HEK293 (cell line): ENCODE measurements around the gene MSMO1.

Experiments
- CTCF ChIA-PET: fragments of 350-600 bp; formaldehyde crosslinking; extraction: SDS; loops from one replicate; lab custom pipeline; 2021; ENCODE audit warnings: antibody characterized with exemption; lab: Yijun Ruan, JAX
- POLR2A ChIA-PET: fragments of 300-600 bp; formaldehyde crosslinking; extraction: SDS; loops from one replicate; lab custom pipeline; 2020; ENCODE audit warnings: antibody characterized with exemption, inconsistent platforms; lab: Yijun Ruan, JAX
- H3K27ac ChIP-seq: fragments of 200-500 bp; sonication (Bioruptor generic); 2 replicates; pipeline ENCODE4 v1.5.1; 2014; ENCODE audit warnings: low read depth, low read length, control low read depth, inconsistent platforms; ENCODE audit errors: extremely low read depth
- H3K36me3 ChIP-seq, 2 experiments: fragments of 200-500 bp in 1 of 2; sonication (Bioruptor generic) in 1 of 2; 1 replicate in 1 of 2; 2 replicates in 1 of 2; pipeline ENCODE4 v1.5.1; 2014 to 2017; ENCODE audit warnings: inconsistent platforms in 2 of 2, low read length in 2 of 2; ENCODE audit not compliant: control insufficient read depth in 2 of 2, insufficient read depth in 1 of 2
- H3K4me1 ChIP-seq: fragments of 200-500 bp; sonication (Bioruptor generic); 2 replicates; pipeline ENCODE4 v1.5.1; 2014; ENCODE audit warnings: mild to moderate bottlenecking, low read length, inconsistent platforms; ENCODE audit not compliant: control insufficient read depth, insufficient read depth
- H3K4me3 ChIP-seq: 2 replicates; pipeline ENCODE4 v1.5.1; 2011; ENCODE audit warnings: low read depth, mild to moderate bottlenecking, control low read depth, low read length, moderate library complexity
- H3K9me3 ChIP-seq: fragments of 200-500 bp; sonication (Bioruptor generic); 2 replicates; pipeline ENCODE4 v1.5.1; 2014; ENCODE audit warnings: low read depth, low read length, inconsistent platforms; ENCODE audit not compliant: control insufficient read depth, insufficient read depth
- CTCF ChIP-seq: fragments of 450-650 bp; formaldehyde crosslinking; IDR thresholded peaks from 2 replicates; pipeline ENCODE4 v1.5.1; 2016; ENCODE audit warnings: missing biosample characterization, missing genetic modification characterization
- FEZF1 ChIP-seq: fragments of 450-650 bp; formaldehyde crosslinking; IDR thresholded peaks from 2 replicates; pipeline ENCODE4 v1.5.1; 2016; ENCODE audit warnings: missing biosample characterization, missing genetic modification characterization
- GLI2 ChIP-seq: fragments of 450-650 bp; formaldehyde crosslinking; IDR thresholded peaks from 2 replicates; pipeline ENCODE4; 2017; ENCODE audit warnings: missing biosample characterization, missing genetic modification characterization, low read depth, borderline replicate concordance
- GLIS1 ChIP-seq: fragments of 450-650 bp; formaldehyde crosslinking; IDR thresholded peaks from 2 replicates; pipeline ENCODE4 v1.5.1; 2016; ENCODE audit warnings: missing biosample characterization, missing genetic modification characterization
- KLF10 ChIP-seq: fragments of 450-650 bp; IDR thresholded peaks from 2 replicates; pipeline ENCODE4 v1.5.1; 2018; ENCODE audit warnings: missing biosample characterization, mild to moderate bottlenecking, missing genetic modification characterization
- MZF1 ChIP-seq: fragments of 450-650 bp; formaldehyde crosslinking; IDR thresholded peaks from 2 replicates; pipeline ENCODE4 v1.5.1; 2017; ENCODE audit warnings: missing biosample characterization, missing genetic modification characterization, borderline replicate concordance
- PRDM6 ChIP-seq: fragments of 450-650 bp; formaldehyde crosslinking; IDR thresholded peaks from 2 replicates; pipeline ENCODE4 v1.5.1; 2017; ENCODE audit warnings: missing biosample characterization, missing genetic modification characterization
- REPIN1 ChIP-seq: fragments of 450-650 bp; formaldehyde crosslinking; IDR thresholded peaks from 2 replicates; pipeline ENCODE4 v1.5.1; 2017; ENCODE audit warnings: missing biosample characterization, missing genetic modification characterization, low read depth
- SP7 ChIP-seq: fragments of 450-650 bp; formaldehyde crosslinking; IDR thresholded peaks from 2 replicates; pipeline ENCODE4 v1.5.1; 2016; ENCODE audit warnings: missing biosample characterization, missing genetic modification characterization
- ZBTB17 ChIP-seq: fragments of 450-650 bp; formaldehyde crosslinking; IDR thresholded peaks from 2 replicates; pipeline ENCODE4 v1.5.1; 2016; ENCODE audit warnings: missing biosample characterization, missing genetic modification characterization
- ZBTB8A ChIP-seq: fragments of 450-650 bp; formaldehyde crosslinking; IDR thresholded peaks from 2 replicates; pipeline ENCODE4 v1.5.1; 2016; ENCODE audit warnings: missing biosample characterization, missing genetic modification characterization
- ZFHX2 ChIP-seq: fragments of 450-650 bp; formaldehyde crosslinking; conservative IDR thresholded peaks from 2 replicates; pipeline ENCODE4 v1.5.1; 2016; ENCODE audit warnings: missing biosample characterization, missing genetic modification characterization
- ZFP37 ChIP-seq: fragments of 450-650 bp; formaldehyde crosslinking; IDR thresholded peaks from 2 replicates; pipeline ENCODE4 v1.5.1; 2016; ENCODE audit warnings: missing biosample characterization, missing genetic modification characterization
- ZNF19 ChIP-seq: fragments of 450-650 bp; formaldehyde crosslinking; IDR thresholded peaks from 2 replicates; pipeline ENCODE4; 2016; ENCODE audit warnings: missing biosample characterization, missing genetic modification characterization, low read depth
- ZNF202 ChIP-seq: fragments of 450-650 bp; formaldehyde crosslinking; IDR thresholded peaks from 2 replicates; pipeline ENCODE4 v1.5.1; 2016; ENCODE audit warnings: missing biosample characterization, missing genetic modification characterization, borderline replicate concordance
- ZNF24 ChIP-seq: fragments of 450-650 bp; formaldehyde crosslinking; IDR thresholded peaks from 2 replicates; pipeline ENCODE4 v1.5.1; 2016; ENCODE audit warnings: missing biosample characterization, missing genetic modification characterization
- ZNF404 ChIP-seq: fragments of 450-650 bp; formaldehyde crosslinking; IDR thresholded peaks from 2 replicates; pipeline ENCODE4 v1.5.1; 2017; ENCODE audit warnings: missing biosample characterization, missing genetic modification characterization
- ZNF521 ChIP-seq: fragments of 450-650 bp; formaldehyde crosslinking; IDR thresholded peaks from 2 replicates; pipeline ENCODE4 v1.5.1; 2017; ENCODE audit warnings: missing biosample characterization, mild to moderate bottlenecking, missing genetic modification characterization
- ZNF654 ChIP-seq: fragments of 450-650 bp; formaldehyde crosslinking; IDR thresholded peaks from 2 replicates; pipeline ENCODE4 v1.5.1; 2016; ENCODE audit warnings: low read depth, missing biosample characterization, missing genetic modification characterization
- ZNF777 ChIP-seq: fragments of 450-650 bp; formaldehyde crosslinking; IDR thresholded peaks from 2 replicates; pipeline ENCODE4 v1.5.1; 2017; ENCODE audit warnings: missing biosample characterization, missing genetic modification characterization, borderline replicate concordance
- ZNF843 ChIP-seq: fragments of 450-650 bp; formaldehyde crosslinking; IDR thresholded peaks from 2 replicates; pipeline ENCODE4 v1.5.1; 2016; ENCODE audit warnings: missing biosample characterization, missing genetic modification characterization
- ZSCAN16 ChIP-seq: fragments of 450-650 bp; formaldehyde crosslinking; IDR thresholded peaks from 2 replicates; pipeline ENCODE4 v1.5.1; 2016; ENCODE audit warnings: missing biosample characterization, missing genetic modification characterization
- TF ChIP-seq, protein P1 (sequence below): fragments of 450-650 bp; formaldehyde crosslinking; IDR thresholded peaks from 2 replicates; pipeline ENCODE4 v1.5.1; 2017; ENCODE audit warnings: missing biosample characterization, mild to moderate bottlenecking, missing genetic modification characterization, moderate library complexity
- TF ChIP-seq, protein P2 (sequence below): fragments of 450-650 bp; formaldehyde crosslinking; IDR thresholded peaks from 2 replicates; pipeline ENCODE4 v1.5.1; 2017; ENCODE audit warnings: missing biosample characterization, missing genetic modification characterization
- TF ChIP-seq, protein P3 (sequence below): fragments of 450-650 bp; formaldehyde crosslinking; IDR thresholded peaks from 2 replicates; pipeline ENCODE4 v1.5.1; 2017; ENCODE audit warnings: missing biosample characterization, missing genetic modification characterization

The MSMO1 gene

GRCh38 chr4:165297626-165298025, 29.8 kb upstream of the MSMO1 start (continued):
- TF ChIP-seq CTCF (tag by site-specific recombination) (no peak), ZFHX2 (tag by site-specific recombination) (no peak)

DNA sequence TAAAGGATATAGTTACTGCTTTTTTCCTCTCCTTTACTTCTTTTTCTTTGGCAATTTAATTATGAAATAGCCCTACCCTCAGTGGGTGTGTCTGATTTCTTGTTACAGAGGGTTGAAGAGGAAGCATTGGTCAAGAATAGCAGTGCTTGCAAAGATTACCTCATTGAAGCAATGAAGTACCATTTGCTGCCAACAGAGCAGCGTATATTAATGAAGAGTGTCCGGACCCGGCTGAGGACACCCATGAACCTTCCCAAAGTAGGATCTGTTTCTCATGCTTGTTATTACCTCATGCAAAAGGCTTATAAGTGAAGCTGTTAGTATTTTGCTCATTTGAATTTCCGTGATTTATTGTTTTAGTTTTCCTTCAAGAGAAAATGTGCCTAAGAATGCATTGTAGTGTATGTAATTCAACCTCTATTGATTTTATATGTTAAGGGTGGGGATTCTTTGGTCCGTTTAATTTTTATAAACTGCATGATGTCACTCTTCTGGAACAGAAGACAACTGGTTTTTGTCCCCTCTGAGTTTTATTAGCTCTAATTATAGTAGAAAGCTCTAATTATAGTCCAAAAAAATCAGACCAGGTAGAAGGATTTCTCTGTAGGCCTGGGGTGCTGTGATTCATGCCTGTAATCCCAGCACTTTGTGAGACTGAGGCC, 27.9 kb upstream of the MSMO1 start:
- Histone ChIP-seq H3K27ac (no peak overlapping the region), H3K4me3 (no peak overlapping the region), H3K36me3 (peaks cover 0 to 7% of the 10 kb centered on the region in 2 experiments; a peak in 2 of 3 replicates), H3K4me1 (no peaks in the 10 kb centered on the region), H3K9me3 (no peaks in the 10 kb centered on the region)
- POLR2A ChIA-PET = no interaction called here
- no peak for TF ChIP-seq ZNF843 (tag by site-specific recombination)
- TF ChIP-seq, protein P1, sequence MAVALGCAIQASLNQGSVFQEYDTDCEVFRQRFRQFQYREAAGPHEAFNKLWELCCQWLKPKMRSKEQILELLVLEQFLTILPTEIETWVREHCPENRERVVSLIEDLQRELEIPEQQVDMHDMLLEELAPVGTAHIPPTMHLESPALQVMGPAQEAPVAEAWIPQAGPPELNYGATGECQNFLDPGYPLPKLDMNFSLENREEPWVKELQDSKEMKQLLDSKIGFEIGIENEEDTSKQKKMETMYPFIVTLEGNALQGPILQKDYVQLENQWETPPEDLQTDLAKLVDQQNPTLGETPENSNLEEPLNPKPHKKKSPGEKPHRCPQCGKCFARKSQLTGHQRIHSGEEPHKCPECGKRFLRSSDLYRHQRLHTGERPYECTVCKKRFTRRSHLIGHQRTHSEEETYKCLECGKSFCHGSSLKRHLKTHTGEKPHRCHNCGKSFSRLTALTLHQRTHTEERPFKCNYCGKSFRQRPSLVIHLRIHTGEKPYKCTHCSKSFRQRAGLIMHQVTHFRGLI = no peak
- no peak for TF ChIP-seq ZNF654 (tag by site-specific recombination)
- TF ChIP-seq ZNF777 = no peak
- TF ChIP-seq PRDM6 (tag by site-specific recombination) = peak; percentile 81
- TF ChIP-seq SP7 (tag by site-specific recombination) = peak; percentile 81
- no peak for TF ChIP-seq ZFP37 (tag by site-specific recombination)
- TF ChIP-seq, protein P2, sequence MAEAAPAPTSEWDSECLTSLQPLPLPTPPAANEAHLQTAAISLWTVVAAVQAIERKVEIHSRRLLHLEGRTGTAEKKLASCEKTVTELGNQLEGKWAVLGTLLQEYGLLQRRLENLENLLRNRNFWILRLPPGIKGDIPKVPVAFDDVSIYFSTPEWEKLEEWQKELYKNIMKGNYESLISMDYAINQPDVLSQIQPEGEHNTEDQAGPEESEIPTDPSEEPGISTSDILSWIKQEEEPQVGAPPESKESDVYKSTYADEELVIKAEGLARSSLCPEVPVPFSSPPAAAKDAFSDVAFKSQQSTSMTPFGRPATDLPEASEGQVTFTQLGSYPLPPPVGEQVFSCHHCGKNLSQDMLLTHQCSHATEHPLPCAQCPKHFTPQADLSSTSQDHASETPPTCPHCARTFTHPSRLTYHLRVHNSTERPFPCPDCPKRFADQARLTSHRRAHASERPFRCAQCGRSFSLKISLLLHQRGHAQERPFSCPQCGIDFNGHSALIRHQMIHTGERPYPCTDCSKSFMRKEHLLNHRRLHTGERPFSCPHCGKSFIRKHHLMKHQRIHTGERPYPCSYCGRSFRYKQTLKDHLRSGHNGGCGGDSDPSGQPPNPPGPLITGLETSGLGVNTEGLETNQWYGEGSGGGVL = no peak
- peak; percentile 50; the same call in 1 of the 2 replicates for TF ChIP-seq MZF1
- no peak for TF ChIP-seq REPIN1 (tag by site-specific recombination)
- no peak for TF ChIP-seq ZNF404
- TF ChIP-seq FEZF1 (tag by site-specific recombination) = peak; percentile 63; the same call in 1 of the 2 replicates
- peak; percentile 18; the same call in 1 of the 2 replicates for TF ChIP-seq GLIS1 (tag by site-specific recombination)
- TF ChIP-seq KLF10 = peak; percentile 34; the same call in 1 of the 2 replicates
- TF ChIP-seq ZBTB8A (tag by site-specific recombination) = no peak
- TF ChIP-seq ZBTB17 (tag by site-specific recombination) = no peak
- TF ChIP-seq ZNF521 (tag by site-specific recombination) = no peak
- TF ChIP-seq ZNF24 (tag by site-specific recombination) = peak; percentile 86; the same call in 1 of the 2 replicates
- TF ChIP-seq ZNF19 (tag by site-specific recombination) = no peak
- TF ChIP-seq ZNF202 (tag by site-specific recombination) = no peak
- TF ChIP-seq ZSCAN16 (tag by site-specific recombination) = no peak
- TF ChIP-seq, protein P3, sequence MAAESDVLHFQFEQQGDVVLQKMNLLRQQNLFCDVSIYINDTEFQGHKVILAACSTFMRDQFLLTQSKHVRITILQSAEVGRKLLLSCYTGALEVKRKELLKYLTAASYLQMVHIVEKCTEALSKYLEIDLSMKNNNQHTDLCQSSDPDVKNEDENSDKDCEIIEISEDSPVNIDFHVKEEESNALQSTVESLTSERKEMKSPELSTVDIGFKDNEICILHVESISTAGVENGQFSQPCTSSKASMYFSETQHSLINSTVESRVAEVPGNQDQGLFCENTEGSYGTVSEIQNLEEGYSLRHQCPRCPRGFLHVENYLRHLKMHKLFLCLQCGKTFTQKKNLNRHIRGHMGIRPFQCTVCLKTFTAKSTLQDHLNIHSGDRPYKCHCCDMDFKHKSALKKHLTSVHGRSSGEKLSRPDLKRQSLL (tag by site-specific recombination) = no peak
- TF ChIP-seq GLI2 (tag by site-specific recombination) = no peak
- CTCF ChIA-PET = no interaction called here
